Endodermal cell (in vitro differentiated cells): ENCODE data around the gene SLC2A2. TPM values are rescaled to one million over a fixed set of nuclear protein-coding genes. Genes with fewer than 3 reads are reported as not detected.

Experiments
- DNase-seq: peaks from one replicate; pipeline ENCODE4 v3.0.0-alpha.2; 2017
- H3K27ac ChIP-seq: 2 replicates; pipeline ENCODE4 v1.5.1; 2013; ENCODE audit warnings: mild to moderate bottlenecking, low read depth, low read length, moderate library complexity
- H3K27me3 ChIP-seq: 2 replicates; pipeline ENCODE4 v1.6.1; 2013; ENCODE audit warnings: mild to moderate bottlenecking, low read length, moderate library complexity; ENCODE audit not compliant: insufficient read depth, control insufficient read depth, poor library complexity, severe bottlenecking
- H3K36me3 ChIP-seq: 2 replicates; pipeline ENCODE4 v1.7.0; 2013; ENCODE audit warnings: mild to moderate bottlenecking, low read length, moderate library complexity; ENCODE audit not compliant: control insufficient read depth, insufficient read depth
- H3K4me1 ChIP-seq: one replicate; pipeline ENCODE4 v1.7.0; 2013; ENCODE audit warnings: low read length; ENCODE audit not compliant: control insufficient read depth, insufficient read depth
- H3K4me3 ChIP-seq: 2 replicates; pipeline ENCODE4 v1.5.1; 2013; ENCODE audit warnings: mild to moderate bottlenecking, low read length, moderate library complexity
- H3K9ac ChIP-seq: 2 replicates; pipeline ENCODE4 v1.6.1; 2013; ENCODE audit warnings: mild to moderate bottlenecking, low read length, moderate library complexity; ENCODE audit not compliant: poor library complexity, severe bottlenecking; ENCODE audit errors: extremely low read depth
- H3K9me3 ChIP-seq: 2 replicates; pipeline ENCODE4 v1.6.1; 2013; ENCODE audit warnings: mild to moderate bottlenecking, low read length, moderate library complexity; ENCODE audit not compliant: control insufficient read depth
- H3K27ac Mint-ChIP-seq: 2 replicates; pipeline ENCODE4 v1.8.0; 2020; ENCODE audit warnings: mixed read lengths
- H3K27me3 Mint-ChIP-seq: 2 replicates; pipeline ENCODE4 v1.8.0; 2021; ENCODE audit warnings: mild to moderate bottlenecking, mixed read lengths; ENCODE audit not compliant: insufficient read depth
- H3K36me3 Mint-ChIP-seq: 2 replicates; pipeline ENCODE4 v1.8.0; 2020; ENCODE audit warnings: low read depth, mixed read lengths
- H3K4me1 Mint-ChIP-seq: 2 replicates; pipeline ENCODE4 v1.8.0; 2020; ENCODE audit warnings: mixed read lengths
- H3K4me3 Mint-ChIP-seq: 2 replicates; pipeline ENCODE4 v1.8.0; 2020; ENCODE audit warnings: mild to moderate bottlenecking, moderate library complexity, mixed read lengths
- H3K9me3 Mint-ChIP-seq: 2 replicates; pipeline ENCODE4 v1.8.0; 2020; ENCODE audit warnings: mild to moderate bottlenecking, mixed read lengths
- CTCF ChIP-seq: fragments of 200-600 bp; sonication (generic); conservative IDR thresholded peaks from 2 replicates; pipeline ENCODE4 v1.5.0; 2021; ENCODE audit warnings: antibody characterized with exemption, mild to moderate bottlenecking
- WGBS, 2 experiments: methylation state at CpG; one replicate each; pipeline versions ENCODE4 v1.1.5 to v1.1.7; 2013; ENCODE audit warnings: missing lambda C conversion rate in 2 of 2, mixed read lengths in 1 of 2; ENCODE audit not compliant: insufficient coverage in 1 of 2, insufficient read length in 1 of 2; 5-methylcytosine and 5-hydroxymethylcytosine counted together
- total RNA-seq, 2 donors: library from RNA; stranded (reverse); fragmentation: NEBNext Ultra II Directional in 1 of 2; extraction: Animal tissue kit (Norgen Biotek cat#: 25700) in 1 of 2; gene quantifications; 2 replicates in 1 of 2; 3 replicates in 1 of 2; pipeline ENCODE4 v1.2.1, GENCODE V29; 2021

Gene SLC2A2
- total RNA-seq, 2 donors from 2014 or later, result 0.24 to 0.51 TPM

- Mint-ChIP-seq H3K27ac (no peak overlapping the region), H3K4me1 (peaks cover 16% of the 10 kb centered on the region), H3K4me3 (no peak overlapping the region), H3K9me3 (no peaks in the 10 kb centered on the region), H3K27me3 (peaks cover 2% of the 10 kb centered on the region), H3K36me3 (no peaks in the 10 kb centered on the region)
- Histone ChIP-seq H3K27me3 (no peaks in the 10 kb centered on the region), H3K9me3 (no peaks in the 10 kb centered on the region), H3K4me1 (peaks cover 9% of the 10 kb centered on the region), H3K36me3 (no peaks in the 10 kb centered on the region), H3K27ac (no peak overlapping the region), H3K4me3 (no peak overlapping the region), H3K9ac (no peak overlapping the region)
- TF ChIP-seq CTCF, result no peak
- no peak for DNase-seq
- 96 to 100% methylated on average over 1 to 4 of the region's 4 CpGs for WGBS, 2 experiments
Observed at GRCh38 chr3:171005648-171006047, 20.9 kb downstream of the SLC2A2 start.

- WGBS, 2 experiments, result 89% methylated on average over 3 to 5 of the region's 5 CpGs
- no peak overlapping the region for H3K9ac ChIP-seq
- no peaks in the 10 kb centered on the region for H3K36me3 Mint-ChIP-seq
- no peak for TF ChIP-seq CTCF
- no peak overlapping the region for H3K27ac Mint-ChIP-seq
- no peaks in the 10 kb centered on the region for H3K27me3 ChIP-seq
- peaks cover 2% of the 10 kb centered on the region for H3K27me3 Mint-ChIP-seq
- no peak for DNase-seq
- no peak overlapping the region for H3K4me3 Mint-ChIP-seq
- peaks cover 12% of the 10 kb centered on the region for H3K4me1 ChIP-seq
- no peaks in the 10 kb centered on the region for H3K36me3 ChIP-seq
- no peaks in the 10 kb centered on the region for H3K9me3 Mint-ChIP-seq
- no peak overlapping the region for H3K4me3 ChIP-seq
- H3K27ac ChIP-seq, result no peak overlapping the region
- H3K9me3 ChIP-seq, result no peaks in the 10 kb centered on the region
- peaks cover 18% of the 10 kb centered on the region for H3K4me1 Mint-ChIP-seq
Observed at GRCh38 chr3:171001957-171002694, 24.4 kb downstream of the SLC2A2 start.

DNA sequence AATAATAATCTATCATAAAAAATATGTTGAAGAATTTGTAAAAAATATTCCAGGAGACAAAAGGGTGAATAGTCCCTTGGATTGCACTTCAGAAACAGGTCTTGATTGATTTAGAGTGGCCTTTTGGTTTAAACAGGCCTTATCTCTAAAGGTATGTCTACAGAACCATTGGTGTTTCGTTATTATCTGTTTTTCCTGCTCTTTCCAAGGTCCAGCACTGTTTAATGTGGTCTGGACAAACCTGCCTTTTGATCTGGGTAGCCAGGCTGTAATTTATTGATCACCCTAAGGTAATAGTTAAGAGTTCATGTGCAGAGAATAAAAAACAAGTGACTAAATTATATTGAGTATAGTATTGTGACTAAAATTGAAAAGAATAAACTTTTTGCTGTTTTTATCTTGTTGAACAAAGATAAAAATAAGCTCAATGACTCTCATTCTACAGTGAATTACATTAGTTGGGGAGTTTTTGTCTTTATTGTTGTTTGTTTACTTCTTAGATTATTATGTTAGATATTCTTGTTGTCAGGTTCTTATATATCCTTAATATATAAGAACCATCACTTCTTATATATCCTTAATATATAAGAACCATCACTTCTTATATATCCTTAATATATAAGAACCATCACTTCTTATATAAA is 25.1 kb downstream of the SLC2A2 start:
- 92 to 95% methylated on average over 1 of the region's 1 CpG for WGBS, 2 experiments

More for the DNA sequence above, 25.1 kb downstream of the SLC2A2 start:
- no peaks in the 10 kb centered on the region for H3K9me3 ChIP-seq
- peaks cover 18% of the 10 kb centered on the region for H3K4me1 Mint-ChIP-seq
- no peaks in the 10 kb centered on the region for H3K36me3 Mint-ChIP-seq
- no peak for DNase-seq
- H3K9me3 Mint-ChIP-seq, result no peaks in the 10 kb centered on the region
- H3K27ac ChIP-seq, result no peak overlapping the region
- peaks cover 14% of the 10 kb centered on the region for H3K4me1 ChIP-seq
- H3K9ac ChIP-seq, result no peak overlapping the region
- H3K27me3 ChIP-seq, result no peaks in the 10 kb centered on the region
- no peaks in the 10 kb centered on the region for H3K36me3 ChIP-seq
- no peak overlapping the region for H3K27ac Mint-ChIP-seq
- H3K4me3 Mint-ChIP-seq, result no peak overlapping the region
- no peak for TF ChIP-seq CTCF
- H3K27me3 Mint-ChIP-seq, result peaks cover 2% of the 10 kb centered on the region
- no peak overlapping the region for H3K4me3 ChIP-seq
